NCI-H345 (cell line): Measurements from ENCODE around the gene C8A.

Source experiments
- DNase-seq: peaks from one replicate; lab custom pipeline; 2025; lab: John Stamatoyannopoulos, UW

Gene C8A

DNA sequence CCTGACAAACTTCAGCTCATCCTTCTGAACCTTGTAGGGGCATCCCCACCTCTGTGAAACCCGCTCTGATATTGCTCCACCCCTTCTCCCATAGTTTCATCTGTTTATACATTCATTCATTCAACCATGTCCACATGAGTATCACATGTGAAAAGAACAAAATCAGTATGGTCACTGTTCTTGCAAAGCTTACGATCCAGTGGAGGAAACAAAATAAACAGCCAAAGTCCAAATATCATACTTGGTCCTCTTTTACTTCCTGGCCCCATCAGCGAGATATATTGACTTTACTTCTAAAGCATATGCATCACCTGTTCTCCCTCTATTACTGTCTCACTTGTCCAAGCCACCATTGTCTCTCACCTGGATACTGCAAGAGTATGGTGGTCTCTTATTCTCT, 35.6 kb downstream of the C8A start:
- no peak for DNase-seq

DNA sequence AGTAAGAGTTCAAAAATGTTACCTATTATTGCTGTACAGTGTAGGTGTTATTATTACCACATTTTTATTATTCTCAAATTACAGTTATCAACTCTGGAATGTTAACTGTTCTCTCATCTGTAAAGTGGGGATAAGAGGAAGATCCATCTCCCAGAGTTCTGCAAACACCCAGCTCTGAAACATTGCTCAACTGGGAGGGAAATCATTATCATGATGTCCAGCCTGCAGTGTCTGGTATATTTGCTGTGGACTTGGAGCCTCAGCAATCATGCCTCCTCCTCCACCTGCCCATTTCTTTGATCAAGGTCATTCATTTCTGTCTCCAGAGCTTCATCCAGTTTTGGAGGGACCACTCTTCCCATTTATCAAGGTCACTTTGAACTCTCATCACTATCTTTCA, 39.4 kb downstream of the C8A start:
- no peak for DNase-seq

DNA sequence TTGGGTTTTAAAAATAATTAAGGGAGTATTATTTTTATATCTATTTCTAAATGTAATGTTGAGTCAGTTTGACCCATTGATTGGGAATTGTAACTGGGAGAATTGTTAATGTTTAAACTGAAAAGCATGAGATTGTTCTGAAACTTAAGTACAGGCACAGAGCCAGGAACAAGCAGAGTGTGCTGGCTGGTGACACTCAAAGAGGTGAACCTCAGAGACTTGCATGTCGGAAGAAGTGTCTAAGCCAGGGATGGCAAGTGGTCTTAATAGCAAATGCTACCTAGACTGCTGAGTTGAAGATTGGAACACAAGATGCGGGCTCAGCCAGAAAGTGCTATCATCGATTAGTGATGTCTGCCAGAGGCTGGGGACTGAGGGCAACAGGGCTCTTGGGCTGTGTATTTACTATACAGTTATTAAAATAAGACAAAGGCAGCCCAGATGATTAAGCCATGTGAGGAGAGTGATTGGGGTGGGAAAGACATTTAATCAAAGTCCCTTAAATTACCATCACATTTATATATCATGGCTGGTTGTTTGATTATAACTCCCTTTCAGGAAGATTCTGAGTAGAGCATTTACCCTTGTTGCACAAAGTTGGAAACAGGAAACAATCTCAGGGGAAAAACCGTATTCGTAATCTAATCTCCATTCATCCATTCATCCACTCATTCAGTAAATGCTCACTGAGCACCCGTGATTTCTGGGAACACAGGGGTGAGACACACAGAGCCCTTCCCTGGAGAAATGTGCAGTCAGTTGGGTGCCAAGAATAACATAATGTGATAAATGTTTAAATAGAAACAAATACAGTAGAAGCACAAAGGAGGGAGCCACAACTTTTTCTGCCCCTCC, 42.8 kb downstream of the C8A start:
- DNase-seq, result no peak

DNA sequence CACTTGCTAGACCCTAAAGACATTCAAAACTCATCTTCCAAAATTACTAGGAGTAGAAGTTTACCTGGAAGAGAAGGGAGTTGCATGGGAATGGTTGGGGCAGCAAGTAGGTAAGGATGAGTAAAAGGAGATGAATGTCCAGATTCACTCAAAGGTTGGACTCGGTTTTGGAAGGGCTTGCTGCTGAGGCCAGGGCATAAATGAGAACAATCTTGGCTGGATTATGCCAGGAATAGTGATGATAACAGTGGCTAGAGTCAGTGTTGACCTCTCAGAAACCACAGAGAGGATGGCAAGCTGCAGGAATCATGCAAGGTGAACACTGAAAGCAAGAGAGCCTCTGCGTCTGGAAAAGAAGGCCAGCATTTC, 43.4 kb downstream of the C8A start:
- DNase-seq, result no peak

DNA sequence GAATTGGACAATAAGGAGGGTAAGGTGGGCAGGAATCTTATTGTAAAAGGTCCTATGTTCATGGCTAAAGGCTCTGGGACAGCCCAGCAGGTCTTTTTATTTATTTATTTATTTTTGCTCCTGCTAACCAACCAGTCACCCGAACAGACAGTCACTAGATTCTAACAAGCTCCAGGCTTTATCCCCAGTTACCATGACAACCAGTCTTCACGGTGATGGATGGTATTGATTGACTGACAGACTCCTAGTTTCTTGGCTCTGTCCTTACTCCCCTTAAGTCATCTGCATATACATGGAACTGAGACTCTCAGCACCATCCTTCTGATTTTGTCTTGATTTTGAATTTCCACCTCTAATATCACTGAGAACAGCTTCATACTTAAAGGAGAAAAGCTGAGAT, 44.3 kb downstream of the C8A start:
- DNase-seq, result no peak

DNA sequence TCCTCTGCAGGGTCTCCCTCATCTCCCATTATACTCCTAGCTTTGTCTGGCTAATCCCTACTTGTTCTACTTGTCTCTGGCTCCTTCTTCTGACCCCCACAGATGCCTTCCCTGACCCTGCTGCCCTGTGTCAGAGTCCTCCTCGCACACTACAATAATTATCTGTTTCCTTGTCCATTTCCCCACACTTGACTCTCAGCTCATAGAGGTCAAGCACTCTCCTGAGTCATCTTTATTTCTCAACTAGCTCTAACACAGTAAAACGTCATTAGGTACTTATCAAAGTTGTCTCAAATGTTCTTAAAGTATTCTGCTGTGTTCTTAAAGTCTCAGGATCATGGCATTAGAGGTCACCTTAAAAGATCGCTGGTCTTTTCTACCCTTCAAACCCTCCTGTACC, 47.1 kb downstream of the C8A start:
- no peak for DNase-seq

DNA sequence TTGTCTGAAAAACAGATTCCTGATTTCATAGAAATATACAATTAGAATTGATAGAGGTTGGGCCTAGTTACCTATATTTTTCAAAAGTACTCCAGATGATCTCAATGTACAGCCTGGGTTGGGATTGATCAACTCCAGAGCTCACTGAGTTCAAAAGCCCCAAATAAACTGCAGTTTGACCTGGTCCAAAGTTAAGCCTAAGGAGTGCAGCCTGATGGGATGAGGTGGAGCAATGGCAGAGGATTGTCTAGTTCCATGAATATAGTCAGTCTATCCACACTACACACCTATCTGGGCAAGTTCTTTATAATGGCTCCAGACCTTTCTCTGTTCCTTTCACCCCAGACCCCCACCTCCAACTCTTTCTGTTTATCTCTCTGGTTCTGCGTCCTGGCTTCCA, 49.2 kb downstream of the C8A start:
- DNase-seq, result no peak

DNA sequence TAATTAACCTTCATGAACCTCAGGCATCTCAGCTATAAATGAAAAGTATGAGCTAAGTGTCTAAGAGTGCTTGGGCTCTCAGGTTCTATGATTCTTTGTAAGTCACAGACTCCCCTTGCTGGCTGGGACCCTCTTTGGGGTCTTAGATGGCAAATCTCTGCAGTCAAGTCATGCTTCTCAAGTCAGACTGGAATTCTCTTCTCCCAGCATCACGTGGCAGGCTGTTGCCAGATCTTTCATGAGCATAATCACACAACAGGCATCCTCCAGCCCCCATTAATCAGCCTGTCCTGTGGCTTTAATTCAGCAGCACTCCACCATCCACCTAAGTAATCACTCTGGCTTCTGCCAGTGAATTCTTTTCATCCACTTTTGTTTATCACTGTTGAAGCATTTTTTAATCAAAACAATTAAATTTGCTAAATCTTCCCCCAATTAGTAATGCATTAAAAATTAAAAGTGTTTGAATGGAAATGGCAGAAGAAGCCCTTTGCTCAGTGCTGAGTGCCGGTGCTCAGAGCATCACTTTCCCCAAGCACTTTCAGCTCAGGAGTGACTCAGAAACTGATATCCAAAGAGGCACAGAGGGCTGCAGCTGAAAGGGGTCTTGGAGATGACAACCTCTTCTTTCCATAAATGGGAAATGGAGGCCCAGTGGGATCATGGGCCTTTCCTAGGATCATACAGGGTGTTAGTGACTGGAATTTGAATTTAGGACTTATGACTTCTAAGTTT, 50.2 kb downstream of the C8A start:
- no peak for DNase-seq

DNA sequence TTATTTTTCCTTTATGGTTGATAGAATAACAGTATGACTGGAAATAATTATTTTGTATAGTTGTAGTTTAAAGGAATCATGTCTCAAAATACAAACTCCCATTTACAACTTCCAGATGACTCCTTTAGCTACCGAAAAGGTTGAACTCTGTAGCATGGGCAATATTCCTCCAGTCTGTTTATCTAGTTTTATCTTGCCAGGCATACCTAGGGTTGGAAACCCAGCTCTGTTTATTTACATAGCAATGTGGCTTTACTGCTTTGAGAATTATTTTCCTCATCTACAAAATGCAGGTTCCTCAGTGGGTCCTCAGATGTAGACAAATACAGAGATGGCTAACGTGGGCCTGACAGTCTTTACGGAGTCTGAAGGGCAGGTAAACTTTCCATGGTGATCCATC, 51.1 kb downstream of the C8A start:
- no peak for DNase-seq

DNA sequence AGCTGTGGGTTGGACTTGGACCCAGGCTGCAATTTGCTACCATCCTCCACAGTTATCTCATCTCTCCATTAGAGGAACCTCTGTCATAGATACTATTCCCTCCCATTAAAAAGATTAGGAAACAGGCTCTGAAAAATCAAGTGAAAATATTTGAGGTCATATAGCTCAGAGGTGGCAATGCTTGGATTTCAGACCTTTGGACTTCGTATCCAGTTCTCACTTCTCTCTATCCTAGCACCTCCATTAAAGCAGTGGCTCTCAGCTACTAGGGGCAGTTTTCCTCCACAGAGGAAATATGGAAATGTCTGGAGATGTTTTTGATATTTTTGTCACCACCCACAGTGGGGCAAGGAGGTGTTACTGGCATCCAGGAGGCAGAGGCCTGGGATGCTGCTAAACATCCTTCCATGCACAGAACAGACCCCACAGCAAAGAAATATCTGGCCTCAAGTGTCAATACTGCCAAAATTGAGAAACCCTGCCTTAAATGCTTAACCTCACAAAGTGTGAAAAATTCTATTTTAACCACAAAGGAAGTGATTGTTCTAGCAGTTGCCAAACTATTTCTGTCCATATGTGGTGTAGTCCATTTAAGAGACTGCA, 54.1 kb downstream of the C8A start:
- DNase-seq, result no peak

DNA sequence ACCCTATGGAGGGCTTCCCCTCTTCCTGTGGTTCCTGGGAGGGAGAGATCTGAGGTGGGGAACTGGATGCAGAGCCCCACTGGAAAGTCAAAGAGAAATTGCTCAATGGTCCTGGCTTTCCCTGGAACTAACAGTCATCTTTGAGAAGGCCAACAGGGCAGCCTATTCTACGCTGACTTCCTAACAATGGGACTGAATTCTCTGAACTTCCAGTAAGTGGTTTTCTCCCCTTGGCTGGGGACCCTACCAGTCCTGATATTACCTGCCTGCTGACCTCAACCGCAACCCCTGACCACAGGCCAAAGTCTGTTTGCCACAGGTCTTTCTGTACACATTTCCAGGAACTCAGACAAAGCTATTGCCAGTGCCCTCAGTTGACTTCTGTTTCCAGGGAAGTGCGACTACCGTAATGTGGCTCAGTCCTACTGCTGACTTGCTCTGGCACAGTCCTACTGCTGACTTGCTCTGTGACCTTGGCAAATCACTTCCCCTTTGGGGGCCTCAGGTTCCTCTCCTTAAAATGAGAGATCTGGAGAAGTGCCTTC, 55.9 kb downstream of the C8A start:
- no peak for DNase-seq

DNA sequence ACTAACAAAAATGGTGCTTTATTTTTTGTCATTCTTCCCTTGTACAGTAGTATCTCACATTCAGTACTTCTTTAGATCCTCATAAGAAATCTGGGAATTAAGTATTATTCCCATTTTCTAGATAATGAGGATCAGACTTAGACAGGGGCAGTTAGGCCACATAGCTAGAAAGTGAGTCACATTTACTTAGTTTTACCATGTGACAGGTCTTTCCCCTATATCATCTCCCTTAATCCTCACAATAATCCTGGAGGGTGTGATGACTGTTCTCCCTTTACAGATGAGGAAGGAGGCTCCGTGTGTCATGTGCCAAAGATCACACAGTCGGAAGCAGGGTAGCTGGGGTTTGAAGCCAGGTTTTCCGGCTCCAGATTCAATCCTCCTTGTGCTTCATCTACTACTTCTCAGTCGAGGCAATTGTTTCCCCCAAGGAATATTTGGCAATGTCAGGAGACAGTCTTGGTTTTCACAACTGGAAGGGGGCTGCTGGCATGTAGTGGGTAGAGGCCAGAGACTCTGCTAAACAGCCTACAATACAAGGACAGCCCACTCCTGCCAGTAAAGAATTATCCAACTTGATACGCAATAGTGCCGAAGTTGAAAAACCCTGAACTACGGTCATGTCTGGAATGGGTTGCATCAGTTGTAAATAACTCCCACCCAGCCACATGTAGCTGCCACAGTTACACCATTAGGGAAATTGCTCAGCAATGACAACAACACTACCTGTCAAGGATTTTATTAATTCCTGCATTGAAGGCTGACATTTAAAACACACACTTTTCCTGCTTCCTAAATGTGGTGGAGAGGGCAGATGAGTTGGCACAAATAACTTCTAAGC, 56.7 kb downstream of the C8A start:
- no peak for DNase-seq

DNA sequence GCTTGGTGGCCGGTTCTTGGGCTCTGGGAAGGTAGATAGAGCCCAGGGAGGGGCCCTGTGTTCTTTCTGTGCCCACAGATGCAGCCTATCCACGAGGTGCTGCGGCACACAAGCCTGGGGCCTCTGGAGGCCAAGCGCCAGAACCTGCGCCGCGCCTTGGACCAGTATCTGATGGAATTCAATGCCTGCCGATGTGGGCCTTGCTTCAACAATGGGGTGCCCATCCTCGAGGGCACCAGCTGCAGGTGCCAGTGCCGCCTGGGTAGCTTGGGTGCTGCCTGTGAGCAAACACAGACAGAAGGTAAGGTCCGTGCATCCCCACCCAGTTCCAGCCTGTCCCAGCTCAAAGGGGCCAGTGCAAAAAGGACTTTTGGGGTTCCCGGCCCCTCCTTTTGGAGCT, 57.7 kb downstream of the C8A start:
- DNase-seq, result no peak

DNA sequence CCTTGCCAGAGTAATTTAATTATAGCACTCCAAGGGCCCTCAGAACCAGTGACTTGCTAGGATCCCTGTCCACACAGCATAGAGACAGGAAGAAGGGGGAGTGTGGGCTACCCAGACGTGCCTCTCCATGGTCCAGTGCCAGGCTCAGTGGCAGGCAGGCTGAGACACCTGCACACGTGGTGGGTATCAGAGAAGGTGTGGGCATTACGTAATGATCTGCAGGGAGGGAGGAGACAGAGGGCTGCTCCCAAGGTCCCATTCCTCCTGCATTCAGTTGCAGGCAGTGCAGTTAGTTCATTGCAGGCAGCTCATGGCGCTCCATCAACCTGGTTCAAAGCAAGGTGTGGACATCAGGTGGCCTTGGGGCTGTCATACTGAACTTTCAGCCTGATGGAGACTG, 61.4 kb downstream of the C8A start:
- DNase-seq, result peak; percentile 23

DNA sequence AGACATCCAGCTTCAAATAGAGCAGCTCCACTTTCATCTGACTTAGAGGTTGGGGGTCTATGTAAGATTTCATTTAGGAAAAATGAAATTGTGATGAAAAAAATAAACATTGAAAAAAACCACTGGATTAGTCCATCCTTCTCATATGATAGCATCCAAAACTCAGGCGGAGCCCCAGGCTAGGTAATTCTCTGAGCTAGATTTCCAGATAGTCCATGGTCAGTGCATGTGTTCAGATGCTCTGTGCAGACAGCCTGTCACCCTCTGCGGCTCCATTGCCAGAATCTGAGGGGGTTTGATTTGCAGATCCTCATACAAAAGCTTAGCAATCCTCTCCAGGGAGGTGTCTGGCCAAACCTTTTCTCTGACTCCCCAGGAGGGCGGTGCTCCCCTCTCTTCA, 62.0 kb downstream of the C8A start:
- DNase-seq, result no peak

DNA sequence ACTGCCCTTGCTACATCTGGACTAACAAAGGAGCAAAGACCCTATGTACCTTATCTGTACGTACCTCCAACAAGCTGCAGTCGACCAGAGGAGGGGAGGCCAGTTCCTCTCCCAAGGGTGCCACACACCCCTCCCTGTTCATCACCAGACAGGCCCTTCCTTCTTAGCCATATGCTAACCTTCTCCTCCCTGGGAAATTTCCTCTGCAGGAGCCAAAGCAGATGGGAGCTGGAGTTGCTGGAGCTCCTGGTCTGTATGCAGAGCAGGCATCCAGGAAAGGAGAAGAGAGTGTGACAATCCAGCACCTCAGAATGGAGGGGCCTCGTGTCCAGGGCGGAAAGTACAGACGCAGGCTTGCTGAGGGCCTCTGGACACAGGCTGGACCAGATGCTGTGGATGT, 62.8 kb downstream of the C8A start:
- DNase-seq, result no peak

DNA sequence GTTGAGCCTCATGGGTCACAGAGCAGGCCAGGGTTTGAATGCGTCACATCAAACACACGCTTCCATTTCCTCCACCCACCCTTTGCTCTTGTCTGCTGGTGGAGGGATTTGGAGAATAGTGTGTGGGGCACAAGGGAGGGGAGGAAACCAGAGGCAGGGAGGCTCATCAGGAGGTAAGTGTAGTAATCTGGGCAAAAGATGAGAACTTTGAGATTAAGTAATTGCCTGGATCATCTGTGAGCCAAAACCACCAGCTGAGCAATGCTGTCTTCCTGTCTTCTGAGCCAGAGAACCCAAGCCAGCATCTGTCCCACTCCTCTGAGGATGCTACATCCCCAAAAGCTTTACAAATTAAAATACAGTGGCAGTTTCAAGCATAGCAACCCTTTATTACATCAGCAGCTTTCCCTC, 66.0 kb downstream of the C8A start:
- DNase-seq, result no peak

DNA sequence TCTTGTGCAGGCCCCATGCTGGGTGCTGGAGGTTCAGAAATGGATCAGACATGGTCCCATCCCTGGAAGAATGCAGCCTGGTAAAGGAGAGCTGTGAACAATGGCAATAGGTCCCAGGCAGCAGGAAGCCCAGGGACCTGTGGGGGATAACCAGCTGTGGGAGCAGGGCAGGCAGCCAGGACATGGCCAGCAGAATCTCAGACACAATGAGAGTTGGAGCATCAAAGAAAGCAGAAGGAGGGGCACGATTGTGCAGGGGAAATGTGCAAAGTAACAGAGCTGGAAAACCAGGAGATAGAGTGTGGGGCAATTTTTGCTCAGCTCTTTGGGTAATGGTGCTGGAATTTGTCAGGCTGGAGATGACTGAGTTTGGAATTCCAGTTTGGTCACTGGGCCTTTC, 66.9 kb downstream of the C8A start:
- no peak for DNase-seq

DNA sequence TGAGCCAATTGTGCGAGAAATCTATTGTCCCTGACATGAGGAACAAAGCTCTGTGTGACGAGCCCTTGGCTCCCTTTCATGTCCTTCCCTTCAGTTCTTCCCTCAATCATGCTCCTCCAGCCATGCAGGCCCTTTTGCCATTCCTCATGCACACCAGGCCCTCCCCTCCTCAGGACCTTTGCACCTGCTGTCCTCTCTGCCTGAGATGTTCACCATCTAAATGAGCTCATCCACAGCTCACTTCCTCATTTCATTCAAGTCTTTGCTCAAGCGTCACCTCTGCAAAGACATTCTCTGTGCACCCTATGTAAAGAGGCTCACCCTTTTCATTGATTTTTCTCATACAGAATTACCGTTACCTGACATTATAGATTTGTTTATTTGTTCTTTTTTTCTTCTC, 67.5 kb downstream of the C8A start:
- no peak for DNase-seq

DNA sequence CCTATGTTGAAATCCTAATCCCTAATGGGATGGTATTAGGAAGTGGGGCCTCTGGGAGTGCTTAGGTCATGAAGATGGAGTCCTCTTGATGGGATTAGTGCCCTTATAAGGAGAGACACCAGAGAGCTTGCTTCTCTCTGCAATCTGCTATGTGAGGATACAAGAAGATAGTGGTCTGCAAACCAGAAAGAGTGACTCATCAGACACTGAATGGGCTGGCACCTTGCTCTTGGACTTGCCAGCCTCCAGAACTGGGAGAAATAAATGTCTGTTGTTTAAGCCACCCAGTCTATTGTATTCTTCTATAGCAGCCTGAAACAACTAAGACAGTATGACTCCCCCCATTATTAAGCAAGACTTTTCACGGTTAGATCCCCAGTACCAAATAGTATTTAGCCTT, 67.9 kb downstream of the C8A start:
- DNase-seq, result no peak

DNA sequence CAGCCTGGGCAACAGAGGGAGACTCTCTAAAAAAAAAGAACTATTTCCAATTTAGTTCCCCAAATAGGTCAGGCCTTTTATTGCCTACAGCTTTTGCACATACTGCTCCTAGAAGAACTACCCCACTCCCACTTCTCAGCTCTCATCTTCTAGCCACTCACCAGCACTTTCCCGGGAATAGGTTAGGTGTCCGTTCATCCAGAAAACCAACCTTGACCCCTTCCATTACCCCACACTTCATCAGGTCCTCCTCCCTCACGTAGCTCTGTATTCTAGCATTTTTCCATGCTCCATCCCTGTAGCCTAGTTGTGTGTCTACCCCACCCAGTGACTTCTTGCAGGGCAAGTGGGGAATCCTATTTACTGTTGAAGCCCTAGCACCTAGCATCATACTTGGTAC, 68.6 kb downstream of the C8A start:
- no peak for DNase-seq

DNA sequence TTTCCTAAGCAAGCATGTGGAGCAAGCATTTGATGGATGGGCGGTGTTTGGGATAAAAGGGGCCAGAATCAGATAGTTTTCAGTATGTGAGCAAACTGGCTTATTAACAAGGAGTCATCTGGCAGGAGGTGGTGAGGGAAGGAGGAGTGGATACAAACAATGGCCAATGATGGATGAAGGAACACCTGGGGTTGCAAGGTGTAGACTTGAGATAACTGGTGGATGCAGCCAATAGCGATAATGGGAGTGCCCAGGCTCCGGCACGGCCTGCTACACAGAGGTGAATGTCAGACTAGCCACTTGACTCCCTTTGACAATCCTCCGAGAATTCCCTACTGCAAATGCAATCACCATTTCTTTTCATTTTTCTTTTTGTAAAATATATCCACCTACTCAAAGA, 69.5 kb downstream of the C8A start:
- no peak for DNase-seq
